Effector memory CD8-positive, alpha-beta T cell (primary cell): ENCODE results near the gene NACC2.
"Not testable (repeated sequence)": the region's sequence is repeated elsewhere in the genome, so short reads cannot be mapped to it uniquely, and the experiment has no call there.

ENCODE experiments used
- ATAC-seq: fragments of 150-1000 bp; cut with Tn5 transposase; replicated peaks from 2 replicates; pipeline ENCODE4 v1.10.0; 2021; ENCODE audit warnings: mild to moderate bottlenecking, moderate library complexity
- DNase-seq, 3 experiments: peaks; one replicate each; pipeline ENCODE4 v3.0.0; 2021
- H3K27ac Mint-ChIP-seq, 2 donors: one replicate each; pipeline ENCODE4 v1.8.0; 2022; ENCODE audit warnings: mild to moderate bottlenecking in 2 of 2, mixed read lengths in 2 of 2, moderate library complexity in 2 of 2
- H3K27me3 Mint-ChIP-seq, 2 donors: one replicate each; pipeline ENCODE4 v1.8.0; 2022; ENCODE audit warnings: mixed read lengths in 2 of 2
- H3K36me3 Mint-ChIP-seq: one replicate; pipeline ENCODE4 v1.8.0; 2022; ENCODE audit warnings: mild to moderate bottlenecking, moderate library complexity, mixed read lengths; ENCODE audit not compliant: insufficient read depth
- H3K4me1 Mint-ChIP-seq, 2 donors: one replicate each; pipeline ENCODE4 v1.8.0; 2022; ENCODE audit warnings: low read depth in 2 of 2, mixed read lengths in 2 of 2
- H3K4me3 Mint-ChIP-seq, 2 donors: one replicate each; pipeline ENCODE4 v1.8.0; 2022; ENCODE audit warnings: mild to moderate bottlenecking in 2 of 2, mixed read lengths in 2 of 2, moderate library complexity in 2 of 2
- H3K9me3 Mint-ChIP-seq, 2 donors: one replicate each; pipeline ENCODE4 v1.8.0; 2022; ENCODE audit warnings: mixed read lengths in 2 of 2

Gene NACC2

DNA sequence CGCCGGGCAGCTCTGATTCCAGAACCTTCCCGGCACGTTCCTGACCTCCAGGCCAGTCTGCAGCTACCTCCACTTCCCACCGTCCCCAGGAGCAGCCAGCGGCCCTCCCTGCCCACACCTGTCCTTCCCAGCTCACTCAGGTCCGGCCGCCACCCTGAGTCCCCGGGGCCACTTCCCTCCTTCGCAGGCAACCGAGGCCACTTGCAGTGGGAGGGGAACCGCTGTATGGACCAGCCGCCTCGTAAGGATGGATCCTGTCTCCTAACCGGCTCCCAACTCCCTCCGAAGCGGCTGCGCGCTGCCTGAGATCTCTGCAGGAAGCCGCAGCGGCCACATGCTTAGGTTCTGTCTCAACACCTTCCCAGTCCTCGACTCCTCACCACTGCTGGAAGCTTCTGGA is 16.1 kb upstream of the NACC2 start:
- H3K4me3 Mint-ChIP-seq: peak overlapping the region; percentile 67 to 88
- no peak for DNase-seq
- H3K27ac Mint-ChIP-seq: peak overlapping the region; percentile 67 to 85
- no peak for ATAC-seq
- H3K27me3 Mint-ChIP-seq: no peaks in the 10 kb centered on the region
- H3K4me1 Mint-ChIP-seq: peaks cover 48 to 51% of the 10 kb centered on the region in 2 donors
- H3K36me3 Mint-ChIP-seq: peaks cover 15% of the 10 kb centered on the region
- no peaks in the 10 kb centered on the region for H3K9me3 Mint-ChIP-seq

DNA sequence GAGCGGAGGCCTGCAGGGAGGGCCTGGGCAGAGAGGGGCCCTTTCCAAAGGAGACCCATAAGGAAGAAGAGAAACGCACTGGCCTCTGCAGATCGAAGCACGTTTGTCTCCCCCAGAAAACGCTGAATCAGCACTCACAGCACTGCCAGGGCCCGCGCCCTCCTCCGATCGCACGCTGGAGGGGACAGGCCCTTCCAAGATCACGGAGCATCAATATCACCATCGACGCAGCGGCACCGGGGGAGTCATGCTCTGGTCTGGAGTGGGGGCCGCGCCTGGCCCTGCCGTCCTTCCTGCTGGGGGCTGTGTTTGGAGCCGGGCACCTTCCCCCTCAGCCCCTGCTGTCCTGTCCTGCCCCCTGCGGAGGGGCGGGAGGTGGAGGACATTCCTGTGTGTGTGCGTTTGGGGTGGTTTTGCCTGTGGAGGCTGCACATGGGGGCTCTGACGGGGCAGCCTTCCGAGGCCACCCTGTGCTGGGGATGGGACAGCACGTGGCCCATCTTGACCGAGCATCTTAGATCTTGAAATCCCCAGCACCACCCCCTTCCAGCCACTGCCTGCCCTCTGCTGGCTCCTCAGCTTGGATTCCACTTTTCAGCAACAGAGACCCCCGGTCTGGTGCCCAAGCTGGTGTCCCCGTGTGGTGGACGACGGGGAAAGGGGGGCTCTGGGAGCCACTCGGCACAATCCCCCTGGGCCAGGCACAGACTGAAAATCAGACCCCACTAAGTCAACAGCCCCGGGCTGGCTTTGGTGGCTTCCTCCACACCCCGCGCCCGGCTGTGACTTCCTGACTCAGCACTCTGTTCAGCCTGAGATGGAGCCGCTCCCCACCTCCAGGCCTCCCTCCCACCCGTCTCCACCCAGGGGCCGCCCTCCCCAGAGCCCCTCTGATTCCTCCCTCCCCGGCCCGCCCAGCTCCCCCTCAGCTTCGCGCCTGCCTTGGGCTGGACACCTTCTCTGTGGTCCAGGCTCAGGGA is 15.3 kb upstream of the NACC2 start:
- H3K4me1 Mint-ChIP-seq: peaks cover 54 to 55% of the 10 kb centered on the region in 2 donors
- H3K27me3 Mint-ChIP-seq: no peaks in the 10 kb centered on the region
- peak in 2 of 3 experiments; percentile 43 to 45 for DNase-seq
- H3K27ac Mint-ChIP-seq: peak overlapping the region; percentile 41 to 67
- H3K9me3 Mint-ChIP-seq: no peaks in the 10 kb centered on the region
- peak; percentile 28 for ATAC-seq
- H3K36me3 Mint-ChIP-seq: peaks cover 17% of the 10 kb centered on the region
- H3K4me3 Mint-ChIP-seq: peak overlapping the region; percentile 86 to 88

DNA sequence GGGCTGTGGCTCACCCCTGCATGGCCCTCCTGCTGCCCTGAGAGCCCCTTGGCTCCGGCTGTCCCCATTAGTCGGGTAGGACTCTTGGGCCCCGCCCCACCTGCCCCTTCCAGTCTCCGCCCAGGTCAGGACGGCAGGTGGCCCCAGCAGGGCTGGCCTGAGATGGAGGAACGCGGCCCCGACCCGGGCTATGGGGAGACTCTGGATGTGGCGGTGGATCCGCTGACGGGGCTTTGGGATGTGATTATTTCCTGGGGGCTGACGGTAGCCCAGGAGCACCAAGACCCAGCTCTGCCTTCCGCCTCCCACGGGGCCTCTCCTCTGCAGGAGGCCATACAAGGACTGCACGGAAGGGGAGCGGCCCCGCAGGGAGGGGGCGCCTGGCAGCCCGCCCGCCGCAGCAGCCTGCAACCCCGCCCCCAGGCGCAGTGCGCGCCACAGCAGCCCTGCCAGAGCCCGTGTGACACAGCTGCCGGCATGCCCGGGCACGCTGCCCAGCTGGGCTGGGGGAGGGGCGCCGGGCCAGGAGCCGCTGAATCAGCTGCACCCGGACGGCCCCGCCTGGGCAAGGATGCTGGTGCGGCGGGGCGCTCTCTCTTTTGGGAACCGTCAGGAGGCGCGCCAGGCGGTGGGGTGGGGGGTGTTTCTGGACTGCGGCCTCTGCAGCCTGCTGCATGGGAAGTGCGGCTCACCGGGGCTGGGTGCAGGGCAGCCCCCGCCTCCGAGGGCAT is 14.4 kb upstream of the NACC2 start:
- Mint-ChIP-seq H3K9me3 (no peaks in the 10 kb centered on the region), H3K36me3 (peaks cover 13% of the 10 kb centered on the region), H3K27ac (peak overlapping the region; percentile 92 to 93), H3K4me3 (peak overlapping the region; percentile 86 to 88), H3K27me3 (no peaks in the 10 kb centered on the region), H3K4me1 (peaks cover 55% of the 10 kb centered on the region in 2 donors)
- ATAC-seq (peak; percentile 90), DNase-seq (peak; percentile 87 to 91 (median 88))

DNA sequence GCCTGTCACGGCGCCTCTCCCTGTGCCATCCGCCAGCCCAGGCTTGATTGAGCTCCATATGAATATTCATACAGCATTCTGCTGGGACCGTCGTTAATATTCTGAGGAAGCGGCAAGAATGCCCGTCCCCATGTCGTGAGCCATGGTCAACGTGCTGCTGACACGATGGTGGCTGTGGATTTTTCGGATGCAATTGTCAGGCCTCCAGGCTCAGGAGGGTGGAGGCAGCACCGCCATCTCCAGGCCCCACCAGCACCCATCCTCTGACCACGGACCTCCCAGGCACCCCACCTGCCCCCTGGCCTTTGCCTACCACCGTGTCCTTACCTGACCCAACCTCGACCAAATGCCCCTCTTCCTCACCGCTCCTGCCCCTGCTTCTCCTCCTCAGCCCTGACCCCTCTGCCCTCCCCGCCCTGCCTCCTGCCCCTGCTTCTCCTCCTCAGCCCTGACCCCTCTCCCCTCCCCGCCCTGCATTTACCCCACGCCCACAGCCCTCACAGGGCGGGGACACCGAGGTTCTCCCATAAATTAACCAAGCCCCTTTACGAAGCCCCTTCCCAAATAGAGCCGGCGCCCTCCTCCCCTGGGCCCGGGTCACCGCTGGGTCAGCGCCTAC is 13.7 kb upstream of the NACC2 start:
- DNase-seq (no peak), ATAC-seq (no peak)
- Mint-ChIP-seq H3K4me1 (peaks cover 53 to 55% of the 10 kb centered on the region in 2 donors), H3K4me3 (peak overlapping the region; percentile 86 to 88), H3K9me3 (no peaks in the 10 kb centered on the region), H3K27ac (peak overlapping the region; percentile 92 to 93), H3K27me3 (no peaks in the 10 kb centered on the region), H3K36me3 (peaks cover 15% of the 10 kb centered on the region)

DNA sequence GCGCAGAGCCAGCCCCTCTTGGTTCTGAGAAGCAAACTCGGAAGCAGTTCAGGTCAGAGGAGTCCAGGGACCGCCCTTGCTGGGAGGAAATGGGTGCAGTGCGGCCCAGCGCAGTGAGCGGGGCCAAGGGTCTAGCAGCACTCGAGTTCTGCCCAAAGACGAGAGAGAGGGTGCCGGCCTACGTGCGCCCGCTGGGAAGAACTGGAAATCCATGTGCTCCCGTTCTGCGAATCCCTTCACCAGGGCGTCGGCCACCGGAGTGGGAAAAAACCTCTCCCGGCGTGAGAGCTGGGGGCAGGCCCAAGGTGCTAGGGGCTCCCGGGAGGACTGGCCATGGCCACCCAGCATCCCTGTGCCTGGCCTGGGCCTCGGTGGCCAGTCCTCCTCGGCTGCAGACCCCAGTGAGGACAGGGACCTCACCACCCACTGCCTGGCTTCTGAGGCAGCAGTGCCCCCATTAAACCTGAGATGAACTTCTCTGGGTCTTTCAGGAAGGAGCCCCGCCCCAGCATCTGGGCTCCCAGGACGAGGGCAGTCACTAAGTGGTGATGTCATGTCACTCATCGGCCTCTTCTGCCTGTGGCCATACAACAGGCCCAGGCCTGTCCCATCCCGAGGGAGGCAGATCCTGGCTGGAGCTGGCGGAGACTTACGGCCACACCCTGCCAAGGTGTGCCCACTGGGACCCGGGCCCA is 13.0 kb upstream of the NACC2 start:
- Mint-ChIP-seq H3K4me1 (peaks cover 46 to 51% of the 10 kb centered on the region in 2 donors), H3K4me3 (peak overlapping the region; percentile 86 to 88), H3K27me3 (no peaks in the 10 kb centered on the region), H3K36me3 (peaks cover 14% of the 10 kb centered on the region), H3K9me3 (no peaks in the 10 kb centered on the region), H3K27ac (peak overlapping the region; percentile 92 to 93)
- ATAC-seq (no peak), DNase-seq (no peak)

DNA sequence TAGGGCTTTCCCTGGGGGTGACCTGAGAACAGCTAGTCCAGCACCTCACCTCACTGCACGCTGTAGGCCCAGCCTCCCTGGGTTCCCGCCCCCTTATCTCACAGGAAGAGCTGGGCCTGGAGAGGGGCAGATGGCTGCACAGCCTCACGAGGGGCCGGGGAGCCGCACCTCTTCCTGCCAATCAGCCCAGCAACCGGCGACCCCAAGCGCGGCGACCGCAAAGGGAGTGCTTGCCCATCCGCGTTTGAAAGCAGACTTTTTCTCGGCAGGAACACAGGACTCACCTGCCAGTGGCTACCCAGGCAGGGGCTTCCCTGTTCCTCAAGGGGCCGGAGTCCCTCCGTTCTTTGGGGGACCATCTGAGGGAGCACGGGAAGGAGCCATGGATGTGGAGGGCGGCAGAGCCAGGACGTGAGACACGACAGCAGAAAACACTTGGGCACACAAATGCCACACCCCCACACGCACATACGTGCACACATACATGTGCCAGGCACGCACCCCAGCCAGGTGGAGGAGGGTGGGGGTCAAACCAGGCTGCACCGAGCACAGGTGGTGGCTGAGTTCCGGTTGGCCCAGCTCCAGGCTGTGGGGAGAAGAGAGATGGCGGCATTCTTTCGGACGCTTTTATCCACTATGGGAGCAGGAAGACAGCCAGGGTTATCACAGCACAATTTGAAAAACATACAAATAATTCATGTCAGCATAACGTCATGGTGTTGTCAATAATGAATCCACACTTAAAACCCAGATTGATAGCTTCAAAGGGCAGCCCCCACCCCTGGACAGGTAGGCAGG is 12.3 kb upstream of the NACC2 start:
- Mint-ChIP-seq H3K36me3 (peaks cover 14% of the 10 kb centered on the region), H3K27ac (peak overlapping the region; percentile 92 to 93), H3K4me1 (peaks cover 45 to 48% of the 10 kb centered on the region in 2 donors), H3K9me3 (no peaks in the 10 kb centered on the region), H3K27me3 (no peaks in the 10 kb centered on the region), H3K4me3 (peak overlapping the region; percentile 85 to 86)
- peak; percentile 50 to 53 (median 51) for DNase-seq
- peak; percentile 48 for ATAC-seq

DNA sequence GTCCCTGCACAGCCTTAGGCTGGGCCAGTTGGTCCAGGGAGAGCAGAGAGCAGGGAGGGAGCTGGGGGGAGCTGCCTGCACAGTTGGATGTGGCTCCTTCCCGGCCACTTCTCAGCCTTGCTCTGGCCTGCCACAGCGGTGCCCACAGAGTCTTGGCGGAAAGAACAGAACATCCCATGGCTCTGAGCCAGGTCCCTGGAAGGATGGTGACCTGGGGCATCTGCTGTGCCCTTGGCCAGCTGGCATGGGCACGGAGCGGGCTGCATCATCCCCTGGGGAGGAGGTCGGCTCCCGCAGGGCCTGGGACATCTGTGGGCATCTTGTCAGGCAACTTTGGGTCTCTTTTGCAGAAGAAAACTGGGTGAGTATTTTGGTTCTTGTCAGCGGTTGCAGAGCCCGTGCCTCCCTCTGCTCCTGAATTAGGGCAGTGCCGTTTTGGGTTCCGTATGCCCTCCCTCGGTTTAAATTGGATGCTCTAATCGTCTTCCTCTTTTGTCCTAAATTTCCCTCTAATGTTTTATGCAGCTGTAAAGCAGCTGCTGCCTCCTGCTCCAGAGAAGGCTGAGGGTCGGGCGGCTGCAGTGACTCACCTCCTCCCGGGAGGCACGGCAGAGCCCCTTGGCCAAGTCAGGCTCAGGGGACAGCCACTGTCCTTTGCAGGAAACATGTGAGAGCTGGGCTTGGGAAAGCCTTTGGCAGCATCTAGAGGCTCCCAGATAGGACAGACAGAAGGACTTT is 10.5 kb upstream of the NACC2 start:
- peak overlapping the region; percentile 85 to 86 for H3K4me3 Mint-ChIP-seq
- H3K9me3 Mint-ChIP-seq: no peaks in the 10 kb centered on the region
- H3K36me3 Mint-ChIP-seq: peaks cover 14% of the 10 kb centered on the region
- peak overlapping the region; percentile 92 to 93 for H3K27ac Mint-ChIP-seq
- H3K27me3 Mint-ChIP-seq: no peaks in the 10 kb centered on the region
- H3K4me1 Mint-ChIP-seq: peaks cover 32 to 33% of the 10 kb centered on the region in 2 donors
- DNase-seq (no peak), ATAC-seq (no peak)

DNA sequence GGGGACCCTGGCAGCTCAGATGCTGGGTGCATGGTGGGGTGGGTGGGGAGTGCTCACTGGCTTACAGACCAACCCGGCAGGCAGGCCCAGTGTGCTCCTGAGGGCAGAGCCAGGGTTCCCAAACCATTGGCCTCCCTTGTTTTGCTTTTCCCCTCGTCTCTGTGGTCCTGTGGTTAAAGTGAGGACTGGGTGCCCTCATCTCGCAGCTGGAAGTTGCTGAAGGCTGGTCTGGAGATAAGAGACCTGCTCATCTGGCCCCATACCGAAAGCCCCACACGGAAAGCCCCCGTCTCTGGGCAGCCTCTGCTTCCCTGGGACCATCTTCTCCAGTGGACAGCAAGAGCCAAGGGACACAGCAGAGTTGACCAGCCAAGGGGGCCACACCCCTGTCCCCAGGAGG is 9.8 kb upstream of the NACC2 start:
- no peaks in the 10 kb centered on the region for H3K27me3 Mint-ChIP-seq
- ATAC-seq: no peak
- H3K4me3 Mint-ChIP-seq: no peak overlapping the region
- no peak overlapping the region for H3K27ac Mint-ChIP-seq
- no peaks in the 10 kb centered on the region for H3K9me3 Mint-ChIP-seq
- peaks cover 14% of the 10 kb centered on the region for H3K36me3 Mint-ChIP-seq
- DNase-seq: no peak
- H3K4me1 Mint-ChIP-seq: peaks cover 25 to 27% of the 10 kb centered on the region in 2 donors

DNA sequence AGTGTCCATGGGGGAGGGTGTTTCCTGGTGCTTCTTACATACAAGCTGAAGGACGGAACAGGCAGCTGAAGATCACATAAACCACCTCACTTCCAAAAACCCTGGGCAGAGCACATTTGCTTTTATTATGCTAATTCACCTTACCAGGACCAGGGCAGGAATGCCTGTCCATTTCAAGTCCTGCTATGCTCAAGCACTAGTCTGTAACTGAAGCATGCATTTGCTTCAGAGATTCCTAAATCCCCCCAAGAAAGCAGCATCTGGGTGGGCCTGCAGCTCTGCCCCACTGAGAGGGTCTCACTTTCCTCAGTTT is 9.4 kb upstream of the NACC2 start:
- no peak for DNase-seq
- H3K9me3 Mint-ChIP-seq: no peaks in the 10 kb centered on the region
- no peak overlapping the region for H3K27ac Mint-ChIP-seq
- no peak for ATAC-seq
- H3K4me3 Mint-ChIP-seq: no peak overlapping the region
- H3K36me3 Mint-ChIP-seq: peaks cover 14% of the 10 kb centered on the region
- H3K4me1 Mint-ChIP-seq: peaks cover 24 to 27% of the 10 kb centered on the region in 2 donors
- H3K27me3 Mint-ChIP-seq: no peaks in the 10 kb centered on the region

DNA sequence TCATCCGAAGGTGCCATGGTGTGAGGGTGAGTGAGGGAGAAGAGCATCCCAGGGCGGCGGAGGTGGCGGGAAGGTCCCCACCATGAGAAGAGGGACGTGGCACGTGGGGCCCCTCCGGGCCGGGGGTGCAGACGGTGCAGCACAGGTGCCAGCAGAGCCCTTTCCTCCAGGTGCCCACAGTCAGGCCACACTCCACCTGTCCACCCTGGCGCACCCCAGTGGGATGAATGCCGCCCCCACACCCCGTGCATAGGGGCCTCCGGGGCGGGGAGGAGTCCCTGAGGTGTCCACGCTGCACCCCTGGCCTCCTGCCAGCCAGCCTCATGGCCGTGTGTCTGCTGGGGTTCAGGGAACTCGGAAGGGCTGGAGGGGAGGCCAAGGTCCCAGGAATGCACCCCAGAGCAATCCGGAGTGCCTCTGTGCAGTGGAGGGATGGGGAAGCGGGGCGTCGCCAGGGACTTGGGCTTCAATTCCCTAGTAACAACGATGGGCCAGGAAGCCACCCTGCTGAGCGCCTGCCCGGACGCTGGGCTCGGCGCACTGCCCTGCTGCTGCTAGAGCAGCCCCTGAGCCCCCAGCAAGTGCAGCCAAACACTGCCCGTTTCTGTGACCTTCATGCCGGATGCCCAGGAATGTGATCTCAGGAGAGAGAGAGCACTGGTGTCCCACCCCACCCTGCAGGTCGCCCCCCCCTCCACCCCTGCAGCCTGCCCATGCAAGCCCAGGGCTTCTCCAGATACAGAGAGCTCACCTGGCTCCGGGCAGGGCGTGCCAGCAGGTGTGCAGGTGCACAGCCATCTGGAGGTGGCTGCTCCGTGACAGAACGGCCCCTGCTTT is 8.8 kb upstream of the NACC2 start:
- DNase-seq (no peak), ATAC-seq (no peak)
- Mint-ChIP-seq H3K4me3 (no peak overlapping the region), H3K27ac (no peak overlapping the region), H3K36me3 (peaks cover 14% of the 10 kb centered on the region), H3K4me1 (peaks cover 23 to 25% of the 10 kb centered on the region in 2 donors), H3K27me3 (no peaks in the 10 kb centered on the region), H3K9me3 (no peaks in the 10 kb centered on the region)

DNA sequence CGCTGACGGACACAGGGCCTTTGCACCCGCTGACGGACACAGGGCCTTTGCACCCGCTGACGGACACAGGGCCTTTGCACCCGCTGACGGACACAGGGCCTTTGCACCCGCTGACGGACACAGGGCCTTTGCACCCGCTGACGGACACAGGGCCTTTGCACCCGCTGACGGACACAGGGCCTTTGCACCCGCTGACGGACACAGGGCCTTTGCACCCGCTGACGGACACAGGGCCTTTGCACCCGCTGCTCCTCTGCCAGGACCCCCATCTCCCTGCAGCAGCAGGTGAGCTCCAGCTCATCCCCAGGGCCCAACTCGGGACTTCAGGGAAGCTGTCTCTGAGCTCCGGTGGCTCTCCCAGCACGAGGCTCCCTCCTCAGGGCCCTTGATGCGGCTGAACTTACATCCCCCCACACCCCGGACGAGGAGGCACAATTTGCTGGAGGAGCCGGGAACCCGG is 6.6 kb upstream of the NACC2 start:
- not testable (repeated sequence) for H3K27me3 Mint-ChIP-seq, ATAC-seq, DNase-seq, H3K4me3 Mint-ChIP-seq, H3K9me3 Mint-ChIP-seq, H3K27ac Mint-ChIP-seq
- Mint-ChIP-seq H3K36me3 (peaks cover 11% of the 10 kb centered on the region), H3K4me1 (peaks cover 16 to 23% of the 10 kb centered on the region in 2 donors)
